ENCODE measurements around the gene XPNPEP2. TPM values are rescaled to one million over a fixed set of nuclear protein-coding genes. Genes with fewer than 3 reads are reported as not detected.

The XPNPEP2 gene
- total RNA-seq, 1 donor from 2014 or later = 2.0 TPM

GRCh38 chrX:129748305-129748704 lies 9.5 kb downstream of the XPNPEP2 start:
- ATAC-seq = peak; percentile 80
- no peak for DNase-seq (ENCODE audit: low spot score)

- no peak for DNase-seq (ENCODE audit: low spot score)
- ATAC-seq = no peak
These were observed 10.3 kb downstream of the XPNPEP2 start for GRCh38 chrX:129749069-129749468.

GRCh38 chrX:129750971-129751370 lies 12.2 kb downstream of the XPNPEP2 start:
- DNase-seq (ENCODE audit: low spot score) (no peak), ATAC-seq (no peak)

GRCh38 chrX:129754056-129755024 lies 15.6 kb downstream of the XPNPEP2 start:
- ATAC-seq = no peak

GRCh38 chrX:129755779-129756650 lies 17.2 kb downstream of the XPNPEP2 start:
- peak; percentile 61 for ATAC-seq
- no peak for DNase-seq (ENCODE audit: low spot score)

More at GRCh38 chrX:129754056-129755024, 15.6 kb downstream of the XPNPEP2 start:
- DNase-seq (ENCODE audit: low spot score) = no peak

- ATAC-seq = peak; percentile 90
These were observed 20.8 kb downstream of the XPNPEP2 start for GRCh38 chrX:129759576-129760061.

GRCh38 chrX:129760155-129760554 lies 21.4 kb downstream of the XPNPEP2 start:
- ATAC-seq (no peak), DNase-seq (ENCODE audit: low spot score) (no peak)

More at GRCh38 chrX:129759576-129760061, 20.8 kb downstream of the XPNPEP2 start:
- no peak for DNase-seq (ENCODE audit: low spot score)

GRCh38 chrX:129760981-129761380 lies 22.2 kb downstream of the XPNPEP2 start:
- ATAC-seq (no peak), DNase-seq (ENCODE audit: low spot score) (no peak)

GRCh38 chrX:129761596-129761995 lies 22.8 kb downstream of the XPNPEP2 start:
- DNase-seq (ENCODE audit: low spot score) = no peak
- no peak for ATAC-seq

GRCh38 chrX:129762448-129762847 lies 23.7 kb downstream of the XPNPEP2 start:
- DNase-seq (ENCODE audit: low spot score) (no peak), ATAC-seq (no peak)

GRCh38 chrX:129763666-129764065 lies 24.9 kb downstream of the XPNPEP2 start:
- no peak for DNase-seq (ENCODE audit: low spot score)
- no peak for ATAC-seq

GRCh38 chrX:129768186-129768585 lies 29.4 kb downstream of the XPNPEP2 start:
- DNase-seq (ENCODE audit: low spot score) (no peak), ATAC-seq (no peak)

GRCh38 chrX:129768586-129769466 lies 30.0 kb downstream of the XPNPEP2 start:
- ATAC-seq = no peak
- DNase-seq (ENCODE audit: low spot score) = no peak

GRCh38 chrX:129769467-129770154 lies 30.8 kb downstream of the XPNPEP2 start:
- ATAC-seq = no peak
- DNase-seq (ENCODE audit: low spot score) = no peak

- no peak for DNase-seq (ENCODE audit: low spot score)
- no peak for ATAC-seq
These were observed 32.7 kb downstream of the XPNPEP2 start for GRCh38 chrX:129771266-129771995.

- ATAC-seq (peak; percentile 37), DNase-seq (ENCODE audit: low spot score) (no peak)
These were observed 34.1 kb downstream of the XPNPEP2 start for GRCh38 chrX:129772796-129773431.

- no peak for DNase-seq (ENCODE audit: low spot score)
- ATAC-seq = peak; percentile 32
These were observed 35.1 kb downstream of the XPNPEP2 start for GRCh38 chrX:129773649-129774458.
